SK-N-SH treated with all-trans-retinoic acid at 6 μM for 48 hours (cell line): ENCODE data around the gene SLC38A2.
A peak's percentile ranks its signal among the peaks of the same experiment; 100 is the strongest.

Experiments
- ATAC-seq: fragments of 200-7000 bp; cut with Tn5 transposase; 3 replicates; pipeline ENCODE4 v1.9.1; 2020; ENCODE audit warnings: mild to moderate bottlenecking, moderate library complexity
- ARNTL ChIP-seq: fragments of 450-650 bp; formaldehyde crosslinking; IDR thresholded peaks from 2 replicates; pipeline ENCODE4 v1.5.0; 2020; ENCODE audit warnings: low read depth, mild to moderate bottlenecking, moderate library complexity, borderline replicate concordance
- BACH2 ChIP-seq: fragments of 250-450 bp; sonication (Bioruptor Pico); IDR thresholded peaks from 2 replicates; pipeline ENCODE4 v1.9.0; 2021; ENCODE audit warnings: mild to moderate bottlenecking, borderline replicate concordance
- CSRNP3 ChIP-seq: fragments of 250-450 bp; sonication (Bioruptor Pico); IDR thresholded peaks from 2 replicates; pipeline ENCODE4 v1.5.1; 2021; ENCODE audit warnings: mild to moderate bottlenecking, moderate library complexity
- ESRRG ChIP-seq: fragments of 250-450 bp; sonication (Bioruptor Pico); IDR thresholded peaks from 2 replicates; pipeline ENCODE4 v1.6.1; 2021; ENCODE audit warnings: mild to moderate bottlenecking
- GLIS3 ChIP-seq: fragments of 250-450 bp; sonication (Bioruptor Pico); IDR thresholded peaks from 2 replicates; pipeline ENCODE4 v1.5.0; 2020; ENCODE audit warnings: mild to moderate bottlenecking, moderate library complexity
- ISL1 ChIP-seq: fragments of 250-450 bp; sonication (Bioruptor Pico); IDR thresholded peaks from 2 replicates; pipeline ENCODE4 v2.1.2; 2022; ENCODE audit warnings: mild to moderate bottlenecking, moderate library complexity
- OSR1 ChIP-seq: fragments of 250-450 bp; sonication (Bioruptor Pico); IDR thresholded peaks from 2 replicates; pipeline ENCODE4 v1.8.0; 2022; ENCODE audit warnings: moderate library complexity, mild to moderate bottlenecking, inconsistent platforms
- POU6F1 ChIP-seq: fragments of 250-450 bp; sonication (Bioruptor Pico); IDR thresholded peaks from 2 replicates; pipeline ENCODE4 v1.8.0; 2021; ENCODE audit warnings: low read depth, mild to moderate bottlenecking, moderate library complexity, borderline replicate concordance
- PPARA ChIP-seq: fragments of 250-450 bp; sonication (Bioruptor Pico); IDR thresholded peaks from 2 replicates; pipeline ENCODE4 v1.5.0; 2020; ENCODE audit warnings: mild to moderate bottlenecking, borderline replicate concordance
- RARB ChIP-seq: fragments of 250-450 bp; sonication (Bioruptor Pico); IDR thresholded peaks from 2 replicates; pipeline ENCODE4 v1.8.0; 2021; ENCODE audit warnings: mild to moderate bottlenecking, moderate library complexity
- SNAI2 ChIP-seq: fragments of 250-450 bp; sonication (Bioruptor Pico); IDR thresholded peaks from 2 replicates; pipeline ENCODE4 v1.5.0; 2020; ENCODE audit warnings: mild to moderate bottlenecking, moderate library complexity
- TCF4 ChIP-seq: fragments of 250-450 bp; sonication (Bioruptor Pico); IDR thresholded peaks from 2 replicates; pipeline ENCODE4 v1.8.0; 2021; ENCODE audit warnings: mild to moderate bottlenecking, moderate library complexity, borderline replicate concordance
- TOX ChIP-seq: fragments of 250-450 bp; sonication (Bioruptor Pico); IDR thresholded peaks from 2 replicates; pipeline ENCODE4 v1.8.0; 2021; ENCODE audit warnings: mild to moderate bottlenecking, moderate library complexity, borderline replicate concordance
- ZC3H10 ChIP-seq: fragments of 250-450 bp; sonication (Bioruptor Pico); IDR thresholded peaks from 2 replicates; pipeline ENCODE4 v1.5.1; 2021; ENCODE audit warnings: mild to moderate bottlenecking, moderate library complexity
- ZFP3 ChIP-seq: fragments of 250-450 bp; sonication (Bioruptor Pico); IDR thresholded peaks from 2 replicates; pipeline ENCODE4 v1.5.0; 2020; ENCODE audit warnings: mild to moderate bottlenecking, moderate library complexity
- ZFP30 ChIP-seq: fragments of 450-650 bp; formaldehyde crosslinking; IDR thresholded peaks from 2 replicates; pipeline ENCODE4 v1.5.0; 2022; ENCODE audit warnings: mild to moderate bottlenecking, moderate library complexity
- ZNF565 ChIP-seq: fragments of 450-650 bp; formaldehyde crosslinking; conservative IDR thresholded peaks from 2 replicates; pipeline ENCODE4 v1.5.0; 2020; ENCODE audit warnings: low read depth, mild to moderate bottlenecking, moderate library complexity
- ZNF70 ChIP-seq: fragments of 450-650 bp; formaldehyde crosslinking; IDR thresholded peaks from 2 replicates; pipeline ENCODE4 v1.5.0; 2020; ENCODE audit warnings: mild to moderate bottlenecking, moderate library complexity
- ZNF8 ChIP-seq: fragments of 450-650 bp; formaldehyde crosslinking; IDR thresholded peaks from 2 replicates; pipeline ENCODE4 v1.5.0; 2020; ENCODE audit warnings: mild to moderate bottlenecking, moderate library complexity
- TF ChIP-seq, protein P1 (sequence below): fragments of 250-450 bp; sonication (Bioruptor Pico); IDR thresholded peaks from 2 replicates; pipeline ENCODE4 v1.5.1; 2020; ENCODE audit warnings: low read depth, mild to moderate bottlenecking, moderate library complexity
- TF ChIP-seq, protein P2 (sequence below): fragments of 250-450 bp; sonication (Bioruptor Pico); IDR thresholded peaks from 2 replicates; pipeline ENCODE4 v1.5.0; 2020; ENCODE audit warnings: mild to moderate bottlenecking, moderate library complexity

The SLC38A2 gene

DNA sequence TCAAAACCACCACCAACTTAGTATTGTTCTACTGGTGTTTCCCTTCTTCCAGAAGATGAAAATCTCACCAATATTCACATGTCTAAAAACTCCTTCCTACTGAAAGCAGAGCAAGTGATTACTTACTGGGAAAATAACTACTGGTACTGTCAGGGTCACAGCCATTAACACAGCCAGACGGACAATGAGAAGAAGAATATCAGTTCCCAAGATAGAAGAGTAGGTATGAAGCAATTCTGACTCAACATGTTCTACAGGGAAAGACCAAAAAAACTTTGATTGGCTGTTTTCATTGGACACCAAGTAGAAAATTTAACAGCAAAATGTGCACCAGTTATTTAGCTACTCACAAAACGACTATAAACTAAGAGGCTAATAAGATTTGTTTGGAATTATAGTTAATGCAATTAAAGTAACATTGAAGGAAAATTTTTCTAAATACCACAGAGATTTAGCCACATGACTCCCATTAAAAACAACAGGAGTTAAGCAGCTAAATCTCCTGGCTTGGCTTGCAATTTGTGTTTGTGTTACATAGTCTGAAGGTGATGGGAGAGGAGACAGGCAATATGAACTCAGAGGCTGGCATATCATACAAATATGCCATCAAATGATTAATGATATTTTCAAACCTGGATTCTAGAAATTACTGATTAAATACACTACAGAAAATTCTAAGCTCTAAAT lies 9.5 kb downstream of the SLC38A2 start:
- no peak for ATAC-seq
- TF ChIP-seq ISL1 (CRISPR knock-in tag) (peak; percentile 25; the same call in 1 of the 2 replicates), PPARA (CRISPR knock-in tag) (no peak)
- TF ChIP-seq, protein P1, sequence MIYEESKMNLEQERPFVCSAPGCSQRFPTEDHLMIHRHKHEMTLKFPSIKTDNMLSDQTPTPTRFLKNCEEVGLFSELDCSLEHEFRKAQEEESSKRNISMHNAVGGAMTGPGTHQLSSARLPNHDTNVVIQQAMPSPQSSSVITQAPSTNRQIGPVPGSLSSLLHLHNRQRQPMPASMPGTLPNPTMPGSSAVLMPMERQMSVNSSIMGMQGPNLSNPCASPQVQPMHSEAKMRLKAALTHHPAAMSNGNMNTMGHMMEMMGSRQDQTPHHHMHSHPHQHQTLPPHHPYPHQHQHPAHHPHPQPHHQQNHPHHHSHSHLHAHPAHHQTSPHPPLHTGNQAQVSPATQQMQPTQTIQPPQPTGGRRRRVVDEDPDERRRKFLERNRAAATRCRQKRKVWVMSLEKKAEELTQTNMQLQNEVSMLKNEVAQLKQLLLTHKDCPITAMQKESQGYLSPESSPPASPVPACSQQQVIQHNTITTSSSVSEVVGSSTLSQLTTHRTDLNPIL (CRISPR knock-in tag), result peak; percentile 66; the same call in 1 of the 2 replicates

DNA sequence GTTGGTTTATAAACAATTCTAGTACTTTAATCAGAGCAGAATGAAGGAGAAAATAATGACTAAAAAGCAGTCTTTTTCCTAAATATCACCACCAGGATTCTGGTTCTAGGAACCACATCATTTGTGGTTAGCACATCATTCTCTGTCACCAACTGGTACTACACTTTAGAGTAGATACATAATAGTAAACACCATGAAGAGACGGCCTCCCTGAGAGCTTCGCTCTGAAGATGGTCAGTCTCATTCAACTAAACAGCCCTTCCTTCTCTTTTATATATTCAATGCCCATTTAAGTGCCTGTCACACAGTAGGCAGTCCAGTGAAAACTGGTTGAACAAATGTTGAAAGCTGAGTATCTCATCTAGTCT lies 10.9 kb downstream of the SLC38A2 start:
- no peak for TF ChIP-seq ZC3H10 (CRISPR knock-in tag)
- TF ChIP-seq, all 23 proteins: peak for 0
- no peak for ATAC-seq

DNA sequence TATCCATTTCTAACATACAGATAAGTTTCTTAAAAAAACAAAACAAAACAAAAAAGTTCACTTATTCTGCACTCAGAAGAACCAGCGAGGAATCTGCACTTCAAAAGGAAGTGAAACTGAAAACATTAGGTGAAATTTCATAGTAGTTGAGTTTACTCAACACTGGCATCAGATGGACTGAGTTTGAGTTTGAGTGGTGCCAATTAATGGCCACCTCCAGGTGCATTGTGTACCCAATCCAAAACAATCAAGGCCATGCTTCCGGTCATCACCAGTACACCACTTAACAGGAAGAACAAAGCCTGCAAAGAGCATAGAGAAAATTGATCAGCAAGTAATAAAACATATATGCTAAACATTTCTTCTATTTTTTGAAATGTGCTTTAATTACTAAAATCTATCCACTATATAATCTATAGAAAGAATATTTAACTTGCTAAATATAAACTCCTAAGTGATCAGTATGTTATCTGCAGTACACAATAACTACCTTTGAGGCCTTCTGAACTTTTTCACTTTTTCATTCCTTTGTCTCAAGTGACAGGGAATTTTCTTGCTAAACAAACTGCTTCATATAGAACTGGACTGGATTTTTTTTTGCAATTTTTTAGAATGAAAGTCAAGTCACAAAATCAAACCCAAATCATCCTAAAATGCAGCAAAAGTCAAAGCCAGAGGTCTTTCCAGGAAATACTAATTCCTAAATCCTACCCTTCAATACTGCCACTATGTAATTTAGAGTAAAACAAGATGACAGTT lies 11.5 kb downstream of the SLC38A2 start:
- TF ChIP-seq CSRNP3, result no peak
- no peak for TF ChIP-seq TCF4 (CRISPR knock-in tag)
- no peak for TF ChIP-seq RARB
- ATAC-seq, result no peak

DNA sequence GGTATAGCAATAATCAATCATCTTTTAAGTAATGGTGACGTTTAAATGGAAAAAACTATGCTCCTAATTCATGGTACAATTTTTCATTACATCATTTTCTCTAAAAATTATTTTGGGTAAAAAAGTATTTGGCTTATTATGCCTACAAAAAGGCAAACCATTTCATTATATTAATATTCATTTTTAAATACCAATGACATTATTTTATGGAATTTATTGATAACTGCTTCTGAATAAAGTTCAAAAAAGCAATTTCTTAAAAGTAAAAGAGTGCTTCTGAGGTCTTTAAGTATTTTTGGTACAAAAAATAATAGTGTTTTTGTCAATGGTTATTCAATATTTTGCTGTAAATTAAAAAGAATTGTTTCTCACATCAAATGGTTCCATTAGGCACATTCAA lies 12.2 kb downstream of the SLC38A2 start:
- no peak for ATAC-seq

More for the DNA sequence above, 12.2 kb downstream of the SLC38A2 start:
- no peak for TF ChIP-seq ZNF70 (CRISPR knock-in tag)
- TF ChIP-seq RARB, result no peak
- TF ChIP-seq ISL1 (CRISPR knock-in tag), result no peak
- TF ChIP-seq ZFP30, result no peak
- no peak for TF ChIP-seq ZC3H10 (CRISPR knock-in tag)
- TF ChIP-seq ZNF8 (CRISPR knock-in tag), result no peak
- no peak for TF ChIP-seq ZFP3 (CRISPR knock-in tag)
- TF ChIP-seq ESRRG (CRISPR knock-in tag), result no peak
- no peak for TF ChIP-seq ARNTL
- TF ChIP-seq GLIS3 (CRISPR knock-in tag), result no peak
- no peak for TF ChIP-seq SNAI2 (CRISPR knock-in tag)
- no peak for TF ChIP-seq BACH2 (CRISPR knock-in tag)
- TF ChIP-seq PPARA (CRISPR knock-in tag), result no peak
- no peak for TF ChIP-seq TCF4 (CRISPR knock-in tag)
- no peak for TF ChIP-seq ZNF565 (CRISPR knock-in tag)
- TF ChIP-seq POU6F1, result no peak
- TF ChIP-seq, protein P2, sequence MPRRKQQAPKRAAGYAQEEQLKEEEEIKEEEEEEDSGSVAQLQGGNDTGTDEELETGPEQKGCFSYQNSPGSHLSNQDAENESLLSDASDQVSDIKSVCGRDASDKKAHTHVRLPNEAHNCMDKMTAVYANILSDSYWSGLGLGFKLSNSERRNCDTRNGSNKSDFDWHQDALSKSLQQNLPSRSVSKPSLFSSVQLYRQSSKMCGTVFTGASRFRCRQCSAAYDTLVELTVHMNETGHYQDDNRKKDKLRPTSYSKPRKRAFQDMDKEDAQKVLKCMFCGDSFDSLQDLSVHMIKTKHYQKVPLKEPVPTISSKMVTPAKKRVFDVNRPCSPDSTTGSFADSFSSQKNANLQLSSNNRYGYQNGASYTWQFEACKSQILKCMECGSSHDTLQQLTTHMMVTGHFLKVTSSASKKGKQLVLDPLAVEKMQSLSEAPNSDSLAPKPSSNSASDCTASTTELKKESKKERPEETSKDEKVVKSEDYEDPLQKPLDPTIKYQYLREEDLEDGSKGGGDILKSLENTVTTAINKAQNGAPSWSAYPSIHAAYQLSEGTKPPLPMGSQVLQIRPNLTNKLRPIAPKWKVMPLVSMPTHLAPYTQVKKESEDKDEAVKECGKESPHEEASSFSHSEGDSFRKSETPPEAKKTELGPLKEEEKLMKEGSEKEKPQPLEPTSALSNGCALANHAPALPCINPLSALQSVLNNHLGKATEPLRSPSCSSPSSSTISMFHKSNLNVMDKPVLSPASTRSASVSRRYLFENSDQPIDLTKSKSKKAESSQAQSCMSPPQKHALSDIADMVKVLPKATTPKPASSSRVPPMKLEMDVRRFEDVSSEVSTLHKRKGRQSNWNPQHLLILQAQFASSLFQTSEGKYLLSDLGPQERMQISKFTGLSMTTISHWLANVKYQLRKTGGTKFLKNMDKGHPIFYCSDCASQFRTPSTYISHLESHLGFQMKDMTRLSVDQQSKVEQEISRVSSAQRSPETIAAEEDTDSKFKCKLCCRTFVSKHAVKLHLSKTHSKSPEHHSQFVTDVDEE (CRISPR knock-in tag), result no peak
- no peak for TF ChIP-seq TOX
- no peak for TF ChIP-seq OSR1
- TF ChIP-seq CSRNP3, result no peak
- TF ChIP-seq, all 23 proteins: peak for 0
